Panc1 (cell line): ENCODE results near the gene ITGB8. TPM values are rescaled to one million over a fixed set of nuclear protein-coding genes. Genes with fewer than 3 reads are reported as not detected.

Source experiments
- ATAC-seq: fragments of 200-7000 bp; cut with Tn5 transposase; 2 replicates; pipeline ENCODE4 v1.9.1; 2020; ENCODE audit warnings: mild to moderate bottlenecking, moderate library complexity
- BruUV-seq: library from RNA; stranded (reverse); fragments of 400-500 nt; replicated peaks from 2 replicates; lab custom pipeline; 2021; lab: Mats Ljungman, UMichigan
- CTCF ChIA-PET: fragments of 300-600 bp; sonication (Branson Sonifier 250); formaldehyde crosslinking; loops from one replicate; lab custom pipeline; 2022; ENCODE audit warnings: antibody characterized with exemption; lab: Charles Lee
- POLR2A ChIA-PET: fragments of 300-600 bp; sonication (Branson Sonifier 250); formaldehyde crosslinking; loops from one replicate; lab custom pipeline; 2022; ENCODE audit warnings: antibody characterized with exemption; lab: Charles Lee
- DNase-seq: peaks from one replicate; pipeline ENCODE4 v3.0.0-alpha.2; 2010; ENCODE audit warnings: low read depth, low spot score
- H3K27ac ChIP-seq: 2 replicates; pipeline ENCODE4 v1.5.1; 2011; ENCODE audit warnings: mild to moderate bottlenecking, low read length, inconsistent platforms
- H3K27me3 ChIP-seq: fragments of 200-500 bp; sonication (Bioruptor generic); 2 replicates; pipeline ENCODE4 v1.6.0; 2014; ENCODE audit warnings: low read length, inconsistent platforms; ENCODE audit not compliant: control insufficient read depth, insufficient read depth
- H3K36me3 ChIP-seq: fragments of 200-500 bp; sonication (Bioruptor generic); 2 replicates; pipeline ENCODE4 v1.5.1; 2014; ENCODE audit warnings: inconsistent platforms, mild to moderate bottlenecking, low read length, moderate library complexity; ENCODE audit not compliant: control insufficient read depth, insufficient read depth
- H3K4me1 ChIP-seq: 2 replicates; pipeline ENCODE4 v1.5.1; 2011; ENCODE audit warnings: inconsistent platforms, mild to moderate bottlenecking, low read length, moderate library complexity; ENCODE audit not compliant: control insufficient read depth, insufficient read depth
- H3K4me3 ChIP-seq, 2 experiments: 2 replicates each; pipeline ENCODE4 v1.5.1; 2011 to 2012; ENCODE audit warnings: low read depth in 2 of 2, low read length in 2 of 2, mild to moderate bottlenecking in 2 of 2, inconsistent platforms in 1 of 2, moderate library complexity in 1 of 2
- H3K9me3 ChIP-seq: fragments of 200-500 bp; sonication (Bioruptor generic); 2 replicates; pipeline ENCODE4 v1.5.1; 2014; ENCODE audit warnings: low read depth, mild to moderate bottlenecking, inconsistent platforms, low read length, moderate library complexity; ENCODE audit not compliant: control insufficient read depth, insufficient read depth
- POLR2AphosphoS5 ChIP-seq: IDR thresholded peaks from 2 replicates; pipeline ENCODE4 v1.6.1; 2012; ENCODE audit warnings: mild to moderate bottlenecking, low read depth, low read length, moderate library complexity
- SIN3A ChIP-seq: IDR thresholded peaks from 2 replicates; pipeline ENCODE4 v1.6.1; 2012; ENCODE audit warnings: low read depth, mild to moderate bottlenecking, low read length, moderate library complexity, borderline replicate concordance; ENCODE audit not compliant: insufficient read depth
- TCF7L2 ChIP-seq: IDR thresholded peaks from 2 replicates; pipeline ENCODE4 v1.6.1; 2011; ENCODE audit warnings: mild to moderate bottlenecking, low read depth, low read length, inconsistent platforms
- in situ Hi-C: cut with HindIII; loops from 2 replicates; pipeline ENCODE4 v1.10.0; 2016; ENCODE audit warnings: low sequenced_read_pairs, low pct_unique_long_range_greater_than_20kb
- intact Hi-C: fragments of 100-400 bp; cut with micrococcal nuclease; formaldehyde crosslinking; loops from one replicate; pipeline ENCODE4 v1.10.0; 2022; ENCODE audit not compliant: unreplicated experiment
- total RNA-seq: library from RNA; stranded (reverse); gene quantifications from one replicate; pipeline ENCODE4 v1.2.1, GENCODE V29; 2021; ENCODE audit not compliant: unreplicated experiment
- TF ChIP-seq, protein P1 (sequence below), 2 experiments: IDR thresholded peaks; 2 replicates each; pipeline ENCODE4 v1.6.1; 2011 to 2012; ENCODE audit warnings: low read depth in 2 of 2, control low read depth in 1 of 2, low read length in 1 of 2, mild to moderate bottlenecking in 1 of 2, moderate library complexity in 1 of 2; ENCODE audit not compliant: insufficient read depth in 1 of 2
- TF ChIP-seq, protein P2 (sequence below): fragments of 450-650 bp; IDR thresholded peaks from 2 replicates; pipeline ENCODE4 v1.5.1; 2017; ENCODE audit warnings: mild to moderate bottlenecking

ITGB8 gene
- total RNA-seq, 1 experiment from 2014 or later = 4.9 TPM

GRCh38 chr7:20358106-20358505 lies 27.4 kb downstream of the ITGB8 start:
- Histone ChIP-seq H3K27ac (no peak overlapping the region), H3K36me3 (no peaks in the 10 kb centered on the region), H3K27me3 (no peaks in the 10 kb centered on the region), H3K4me3 (no peak overlapping the region), H3K9me3 (no peaks in the 10 kb centered on the region), H3K4me1 (peaks cover 2% of the 10 kb centered on the region; the same call in 1 of the 2 replicates)
- in situ Hi-C loops = no loop called here
- TF ChIP-seq, protein P1, sequence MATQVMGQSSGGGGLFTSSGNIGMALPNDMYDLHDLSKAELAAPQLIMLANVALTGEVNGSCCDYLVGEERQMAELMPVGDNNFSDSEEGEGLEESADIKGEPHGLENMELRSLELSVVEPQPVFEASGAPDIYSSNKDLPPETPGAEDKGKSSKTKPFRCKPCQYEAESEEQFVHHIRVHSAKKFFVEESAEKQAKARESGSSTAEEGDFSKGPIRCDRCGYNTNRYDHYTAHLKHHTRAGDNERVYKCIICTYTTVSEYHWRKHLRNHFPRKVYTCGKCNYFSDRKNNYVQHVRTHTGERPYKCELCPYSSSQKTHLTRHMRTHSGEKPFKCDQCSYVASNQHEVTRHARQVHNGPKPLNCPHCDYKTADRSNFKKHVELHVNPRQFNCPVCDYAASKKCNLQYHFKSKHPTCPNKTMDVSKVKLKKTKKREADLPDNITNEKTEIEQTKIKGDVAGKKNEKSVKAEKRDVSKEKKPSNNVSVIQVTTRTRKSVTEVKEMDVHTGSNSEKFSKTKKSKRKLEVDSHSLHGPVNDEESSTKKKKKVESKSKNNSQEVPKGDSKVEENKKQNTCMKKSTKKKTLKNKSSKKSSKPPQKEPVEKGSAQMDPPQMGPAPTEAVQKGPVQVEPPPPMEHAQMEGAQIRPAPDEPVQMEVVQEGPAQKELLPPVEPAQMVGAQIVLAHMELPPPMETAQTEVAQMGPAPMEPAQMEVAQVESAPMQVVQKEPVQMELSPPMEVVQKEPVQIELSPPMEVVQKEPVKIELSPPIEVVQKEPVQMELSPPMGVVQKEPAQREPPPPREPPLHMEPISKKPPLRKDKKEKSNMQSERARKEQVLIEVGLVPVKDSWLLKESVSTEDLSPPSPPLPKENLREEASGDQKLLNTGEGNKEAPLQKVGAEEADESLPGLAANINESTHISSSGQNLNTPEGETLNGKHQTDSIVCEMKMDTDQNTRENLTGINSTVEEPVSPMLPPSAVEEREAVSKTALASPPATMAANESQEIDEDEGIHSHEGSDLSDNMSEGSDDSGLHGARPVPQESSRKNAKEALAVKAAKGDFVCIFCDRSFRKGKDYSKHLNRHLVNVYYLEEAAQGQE (IDR thresholded peaks at IDR 0.05; ENCODE audit: insufficient read depth in 1 of 2, low read depth in 2 of 2, low read length in 1 of 2) = no peak
- TF ChIP-seq POLR2AphosphoS5 = no peak
- no peak for TF ChIP-seq TCF7L2
- no peak for TF ChIP-seq SIN3A
- ATAC-seq (no peak), DNase-seq (no peak)
- ChIA-PET POLR2A (no interaction called here), CTCF (no interaction called here)
- intact Hi-C loops = no loop called here
- BruUV-seq = no TSS peak

- POLR2A ChIA-PET = no interaction called here
- DNase-seq = no peak
- ATAC-seq = no peak
- Histone ChIP-seq H3K4me3 (no peak overlapping the region), H3K9me3 (no peaks in the 10 kb centered on the region), H3K27me3 (no peaks in the 10 kb centered on the region), H3K36me3 (no peaks in the 10 kb centered on the region), H3K4me1 (no peaks in the 10 kb centered on the region), H3K27ac (no peak overlapping the region)
- in situ Hi-C loops (no loop called here), intact Hi-C loops (no loop called here)
- TF ChIP-seq, protein P2, sequence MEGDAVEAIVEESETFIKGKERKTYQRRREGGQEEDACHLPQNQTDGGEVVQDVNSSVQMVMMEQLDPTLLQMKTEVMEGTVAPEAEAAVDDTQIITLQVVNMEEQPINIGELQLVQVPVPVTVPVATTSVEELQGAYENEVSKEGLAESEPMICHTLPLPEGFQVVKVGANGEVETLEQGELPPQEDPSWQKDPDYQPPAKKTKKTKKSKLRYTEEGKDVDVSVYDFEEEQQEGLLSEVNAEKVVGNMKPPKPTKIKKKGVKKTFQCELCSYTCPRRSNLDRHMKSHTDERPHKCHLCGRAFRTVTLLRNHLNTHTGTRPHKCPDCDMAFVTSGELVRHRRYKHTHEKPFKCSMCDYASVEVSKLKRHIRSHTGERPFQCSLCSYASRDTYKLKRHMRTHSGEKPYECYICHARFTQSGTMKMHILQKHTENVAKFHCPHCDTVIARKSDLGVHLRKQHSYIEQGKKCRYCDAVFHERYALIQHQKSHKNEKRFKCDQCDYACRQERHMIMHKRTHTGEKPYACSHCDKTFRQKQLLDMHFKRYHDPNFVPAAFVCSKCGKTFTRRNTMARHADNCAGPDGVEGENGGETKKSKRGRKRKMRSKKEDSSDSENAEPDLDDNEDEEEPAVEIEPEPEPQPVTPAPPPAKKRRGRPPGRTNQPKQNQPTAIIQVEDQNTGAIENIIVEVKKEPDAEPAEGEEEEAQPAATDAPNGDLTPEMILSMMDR = no peak
- TF ChIP-seq POLR2AphosphoS5 (no peak), SIN3A (no peak), TCF7L2 (no peak)
- TF ChIP-seq, protein P1 (IDR thresholded peaks at IDR 0.05; ENCODE audit: insufficient read depth in 1 of 2, low read depth in 2 of 2, low read length in 1 of 2) = no peak
- CTCF ChIA-PET = no interaction called here
- no TSS peak for BruUV-seq
These were observed 28.1 kb downstream of the ITGB8 start for GRCh38 chr7:20358762-20359282.
